OCI-LY3 (cell line): ENCODE data around the gene TICRR.

ENCODE experiments used
- H2AFZ ChIP-seq: fragments of 200-600, 300-600 bp; shearing (Covaris generic); 2 replicates; pipeline ENCODE4 v1.6.0; 2014; ENCODE audit warnings: antibody characterized with exemption, low read depth, low read length
- H3K27ac ChIP-seq: fragments of 200-600, 300-600 bp; sonication (generic); 2 replicates; pipeline ENCODE4 v1.5.1; 2014; ENCODE audit warnings: mild to moderate bottlenecking, low read length, moderate library complexity, mixed read lengths
- H3K27me3 ChIP-seq: fragments of 200-600, 300-600 bp; sonication (generic); 2 replicates; pipeline ENCODE4 v1.6.1; 2014; ENCODE audit warnings: low read depth, low read length, mixed read lengths
- H3K36me3 ChIP-seq: fragments of 200-600, 300-600 bp; sonication (generic); replicated peaks from 2 replicates; pipeline ENCODE3; 2014; ENCODE audit warnings: low read depth, low read length, mixed read lengths
- H3K4me1 ChIP-seq: fragments of 300-600, 200-600 bp; sonication (generic); 2 replicates; pipeline ENCODE4 v1.6.1; 2014; ENCODE audit warnings: low read length, mixed read lengths
- H3K4me2 ChIP-seq: fragments of 200-600, 300-600 bp; sonication (generic); 2 replicates; pipeline ENCODE4 v1.6.1; 2014; ENCODE audit warnings: low read length, mixed read lengths
- H3K4me3 ChIP-seq: fragments of 300-600, 200-600 bp; sonication (generic); 2 replicates; pipeline ENCODE4 v1.5.1; 2014; ENCODE audit warnings: antibody characterized with exemption, mild to moderate bottlenecking, low read length, moderate library complexity
- H3K79me2 ChIP-seq: fragments of 300-600, 200-600 bp; shearing (Covaris generic); 2 replicates; pipeline ENCODE4 v1.6.1; 2014; ENCODE audit warnings: mild to moderate bottlenecking, low read length, mixed read lengths
- H3K9ac ChIP-seq: fragments of 300-600, 200-600 bp; shearing (Covaris generic); 2 replicates; pipeline ENCODE4 v1.6.0; 2014; ENCODE audit warnings: mild to moderate bottlenecking, low read length, moderate library complexity
- H3K9me3 ChIP-seq: fragments of 200-600, 300-600 bp; shearing (Covaris generic); 2 replicates; pipeline ENCODE4 v1.6.1; 2014; ENCODE audit warnings: low read length, mixed read lengths; ENCODE audit not compliant: insufficient read depth
- H4K20me1 ChIP-seq: fragments of 200-600, 300-600 bp; sonication (generic); 2 replicates; pipeline ENCODE4 v1.6.1; 2016; ENCODE audit warnings: low read length, mixed read lengths; ENCODE audit not compliant: insufficient read depth
- EZH2phosphoT487 ChIP-seq: fragments of 200-600 bp; shearing (Covaris generic); IDR thresholded peaks from 2 replicates; pipeline ENCODE4 v1.6.1; 2018; ENCODE audit warnings: antibody characterized with exemption, mixed run types, low read depth
- TF ChIP-seq, protein P1 (sequence below): fragments of 200-600, 300-600 bp; sonication (generic); IDR thresholded peaks from 2 replicates; pipeline ENCODE4 v1.5.1; 2014; ENCODE audit warnings: antibody characterized with exemption, low read length, low read depth

TICRR gene

DNA sequence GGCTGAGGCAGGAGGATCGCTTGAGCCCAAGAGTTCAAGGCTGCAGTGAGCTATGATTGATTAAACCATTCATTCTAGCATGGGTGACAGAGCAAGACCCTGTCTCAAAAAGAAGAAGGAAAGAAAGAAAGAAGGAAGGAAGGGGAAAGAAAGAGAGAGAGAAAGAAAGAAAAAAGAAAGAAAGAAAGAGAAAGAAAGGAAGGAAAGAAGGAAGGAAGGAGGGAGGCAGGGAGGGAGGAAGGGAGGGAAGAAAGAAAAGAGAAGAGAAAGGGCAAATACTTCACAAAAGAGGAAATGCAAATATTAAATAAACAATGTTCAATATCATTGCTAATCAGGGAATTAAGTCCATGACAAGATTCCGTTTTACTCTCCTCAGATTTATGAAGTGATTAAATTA lies 84.0 kb downstream of the TICRR start:
- H3K27me3 ChIP-seq: peaks cover 12% of the 10 kb centered on the region
- H3K36me3 ChIP-seq: no peaks in the 10 kb centered on the region
- no peak overlapping the region for H3K4me3 ChIP-seq
- TF ChIP-seq, protein P1, sequence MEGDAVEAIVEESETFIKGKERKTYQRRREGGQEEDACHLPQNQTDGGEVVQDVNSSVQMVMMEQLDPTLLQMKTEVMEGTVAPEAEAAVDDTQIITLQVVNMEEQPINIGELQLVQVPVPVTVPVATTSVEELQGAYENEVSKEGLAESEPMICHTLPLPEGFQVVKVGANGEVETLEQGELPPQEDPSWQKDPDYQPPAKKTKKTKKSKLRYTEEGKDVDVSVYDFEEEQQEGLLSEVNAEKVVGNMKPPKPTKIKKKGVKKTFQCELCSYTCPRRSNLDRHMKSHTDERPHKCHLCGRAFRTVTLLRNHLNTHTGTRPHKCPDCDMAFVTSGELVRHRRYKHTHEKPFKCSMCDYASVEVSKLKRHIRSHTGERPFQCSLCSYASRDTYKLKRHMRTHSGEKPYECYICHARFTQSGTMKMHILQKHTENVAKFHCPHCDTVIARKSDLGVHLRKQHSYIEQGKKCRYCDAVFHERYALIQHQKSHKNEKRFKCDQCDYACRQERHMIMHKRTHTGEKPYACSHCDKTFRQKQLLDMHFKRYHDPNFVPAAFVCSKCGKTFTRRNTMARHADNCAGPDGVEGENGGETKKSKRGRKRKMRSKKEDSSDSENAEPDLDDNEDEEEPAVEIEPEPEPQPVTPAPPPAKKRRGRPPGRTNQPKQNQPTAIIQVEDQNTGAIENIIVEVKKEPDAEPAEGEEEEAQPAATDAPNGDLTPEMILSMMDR: no peak
- no peak for TF ChIP-seq EZH2phosphoT487
- H2AFZ ChIP-seq: no peak overlapping the region
- no peaks in the 10 kb centered on the region for H3K9me3 ChIP-seq
- H3K27ac ChIP-seq: no peak overlapping the region
- no peak overlapping the region for H3K9ac ChIP-seq
- H3K4me1 ChIP-seq: peaks cover 11% of the 10 kb centered on the region
- H3K79me2 ChIP-seq: no peaks in the 10 kb centered on the region
- no peaks in the 10 kb centered on the region for H4K20me1 ChIP-seq
- no peak overlapping the region for H3K4me2 ChIP-seq

DNA sequence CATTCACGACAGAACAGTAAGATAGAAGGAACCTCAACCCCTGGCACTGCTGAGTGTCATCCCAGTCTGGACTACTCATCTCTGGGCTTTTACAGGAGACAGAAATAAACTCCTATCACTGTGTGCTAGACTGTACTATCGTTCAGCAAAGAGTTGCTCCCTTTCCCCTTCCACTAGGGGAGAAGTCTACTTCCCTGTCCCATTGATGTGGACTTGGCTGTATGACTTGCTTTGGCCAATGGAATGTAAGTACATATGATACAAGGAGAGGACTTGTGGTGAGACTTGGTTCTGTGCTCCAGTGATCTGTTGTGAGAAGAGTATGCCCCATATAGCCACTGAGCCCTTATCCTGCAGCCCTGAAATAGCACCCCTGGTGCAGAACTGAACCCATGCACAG lies 85.3 kb downstream of the TICRR start:
- Histone ChIP-seq H3K36me3 (no peaks in the 10 kb centered on the region), H3K27ac (no peak overlapping the region), H3K4me2 (no peak overlapping the region), H3K79me2 (no peaks in the 10 kb centered on the region), H3K4me3 (no peak overlapping the region), H2AFZ (no peak overlapping the region), H3K27me3 (peaks cover 20% of the 10 kb centered on the region), H3K9me3 (no peaks in the 10 kb centered on the region), H3K9ac (no peak overlapping the region), H4K20me1 (no peaks in the 10 kb centered on the region), H3K4me1 (peaks cover 15% of the 10 kb centered on the region)
- no peak for TF ChIP-seq EZH2phosphoT487
- TF ChIP-seq, protein P1: no peak

DNA sequence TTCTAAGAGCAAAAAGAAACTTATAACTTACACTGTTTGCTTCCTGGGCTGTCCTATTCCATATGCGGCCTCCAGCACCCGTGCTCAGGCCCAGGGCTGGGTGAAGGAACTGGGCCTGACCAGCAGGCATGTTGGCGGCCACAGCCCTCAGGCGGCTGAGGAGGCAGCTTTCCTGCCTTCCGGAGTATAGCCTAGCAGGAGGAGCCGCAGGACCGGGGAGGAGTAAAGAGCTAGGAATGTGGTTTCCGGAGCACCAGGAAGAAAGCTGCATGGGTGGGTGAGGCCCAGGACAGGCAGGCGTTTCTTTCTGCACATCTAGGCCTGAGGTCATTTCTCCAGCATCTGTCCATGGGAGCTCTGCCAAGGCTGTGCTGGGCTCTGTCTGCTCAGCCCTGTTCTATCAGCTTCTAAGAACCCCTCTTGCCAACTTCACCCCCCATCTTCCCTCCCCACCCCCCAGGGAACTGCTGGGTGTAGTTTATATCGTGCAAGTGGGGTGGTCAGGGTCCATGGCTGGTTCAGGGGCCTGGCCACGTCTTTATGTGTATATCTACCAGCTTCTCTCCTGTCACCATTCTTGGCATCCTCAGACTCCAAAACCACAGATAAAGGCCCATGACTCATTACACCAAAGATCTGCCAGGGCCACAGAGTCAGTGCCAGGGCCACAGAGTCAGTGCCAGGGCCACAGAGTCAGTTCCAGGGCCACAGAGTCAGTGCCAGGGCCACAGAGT lies 87.8 kb downstream of the TICRR start:
- H3K4me3 ChIP-seq: no peak overlapping the region
- H4K20me1 ChIP-seq: no peaks in the 10 kb centered on the region
- TF ChIP-seq EZH2phosphoT487: no peak
- TF ChIP-seq, protein P1: no peak
- no peak overlapping the region for H3K27ac ChIP-seq
- H3K36me3 ChIP-seq: no peaks in the 10 kb centered on the region
- H2AFZ ChIP-seq: no peak overlapping the region
- no peak overlapping the region for H3K9ac ChIP-seq
- H3K4me1 ChIP-seq: peaks cover 16% of the 10 kb centered on the region
- H3K9me3 ChIP-seq: no peaks in the 10 kb centered on the region
- H3K79me2 ChIP-seq: no peaks in the 10 kb centered on the region
- H3K27me3 ChIP-seq: peaks cover 20% of the 10 kb centered on the region
- H3K4me2 ChIP-seq: no peak overlapping the region

DNA sequence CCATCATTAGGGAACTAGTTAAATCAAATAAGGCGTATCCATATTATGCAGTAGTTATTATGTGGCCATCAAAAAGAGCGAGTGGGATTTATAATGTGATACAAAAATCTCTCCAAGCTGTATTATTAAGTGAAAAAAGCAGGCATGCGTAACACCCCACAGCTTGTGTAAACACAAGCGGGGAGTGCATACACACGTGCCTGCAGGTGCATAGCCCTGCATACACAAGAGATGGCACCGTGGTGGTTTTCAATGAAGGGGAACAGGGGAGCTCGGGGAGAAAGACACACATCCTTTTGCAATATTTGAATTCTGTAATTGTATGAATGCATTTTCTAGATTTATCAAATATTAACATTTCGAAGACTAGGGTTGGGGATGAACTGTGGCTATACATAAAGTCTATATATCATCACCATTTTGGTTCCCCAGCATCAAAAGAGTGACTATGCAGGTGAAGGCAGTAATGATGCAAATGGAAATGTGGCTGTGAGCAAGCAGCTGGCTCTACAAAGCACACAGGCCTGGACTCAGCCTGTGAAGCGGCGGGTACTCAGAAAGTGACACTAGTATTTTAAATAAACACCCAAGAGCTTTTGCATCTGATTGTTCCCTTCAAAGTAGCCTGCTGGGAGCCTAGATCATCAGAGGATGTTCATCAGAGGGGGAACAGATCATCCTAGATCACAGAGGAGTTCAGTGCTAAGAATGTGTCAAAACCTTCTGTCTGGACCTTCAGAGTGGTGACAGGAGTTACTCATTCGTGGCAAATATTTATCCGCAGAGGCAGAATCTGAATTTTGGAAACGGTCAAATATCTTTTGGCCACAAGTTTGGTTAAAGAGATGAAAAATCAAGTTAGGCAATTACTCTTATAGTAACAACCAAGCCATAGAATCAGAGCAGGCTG lies 89.4 kb downstream of the TICRR start:
- H3K27ac ChIP-seq: no peak overlapping the region
- H3K9ac ChIP-seq: peak overlapping the region; percentile 44; the same call in 1 of the 2 replicates
- no peaks in the 10 kb centered on the region for H3K36me3 ChIP-seq
- no peaks in the 10 kb centered on the region for H3K79me2 ChIP-seq
- peaks cover 12% of the 10 kb centered on the region for H3K4me1 ChIP-seq
- H4K20me1 ChIP-seq: no peaks in the 10 kb centered on the region
- TF ChIP-seq EZH2phosphoT487: no peak
- TF ChIP-seq, protein P1: no peak
- peak overlapping the region; percentile 77 for H3K4me3 ChIP-seq
- H2AFZ ChIP-seq: 0 out of 2 replicates have a peak overlapping the region, but pooled peaks have one; percentile 8
- no peaks in the 10 kb centered on the region for H3K9me3 ChIP-seq
- peak overlapping the region; percentile 69 for H3K4me2 ChIP-seq
- peaks cover 20% of the 10 kb centered on the region for H3K27me3 ChIP-seq
